Thymus (tissue), 11 donors: ENCODE results near the gene ERC1. TPM values are rescaled to one million over a fixed set of nuclear protein-coding genes. Genes with fewer than 3 reads are reported as not detected.

ENCODE experiments used
- DNase-seq, 9 donors: peaks; one replicate each; pipeline ENCODE4 v3.0.0-alpha.2; 2013; ENCODE audit warnings: low spot score in 9 of 9, low read depth in 6 of 9, missing footprints in 1 of 9
- H3K27ac ChIP-seq, 2 donors: one replicate each; pipeline ENCODE4 v1.5.1; 2013; ENCODE audit warnings: control low read depth in 1 of 2, low read depth in 1 of 2, low read length in 1 of 2, mild to moderate bottlenecking in 1 of 2, moderate library complexity in 1 of 2
- H3K27me3 ChIP-seq, 2 donors: one replicate each; pipeline ENCODE4 v1.5.1; 2013; ENCODE audit warnings: low read length in 1 of 2; ENCODE audit not compliant: control insufficient read depth in 2 of 2, insufficient read depth in 1 of 2
- H3K36me3 ChIP-seq, 2 donors: one replicate each; pipeline ENCODE4 v1.5.1; 2013; ENCODE audit warnings: low read length in 1 of 2, mild to moderate bottlenecking in 1 of 2, moderate library complexity in 1 of 2; ENCODE audit not compliant: control insufficient read depth in 2 of 2, insufficient read depth in 2 of 2
- H3K4me1 ChIP-seq, 2 donors: one replicate each; pipeline ENCODE4 v1.5.1; 2013; ENCODE audit warnings: low read length in 2 of 2; ENCODE audit not compliant: control insufficient read depth in 2 of 2, insufficient read depth in 2 of 2
- H3K4me3 ChIP-seq, 2 donors: one replicate each; pipeline ENCODE4 v1.5.1; 2013; ENCODE audit warnings: low read length in 2 of 2, control low read depth in 1 of 2, mild to moderate bottlenecking in 1 of 2
- H3K9me3 ChIP-seq, 2 donors: one replicate each; pipeline ENCODE4 v1.5.1; 2013; ENCODE audit warnings: low read length in 1 of 2, mild to moderate bottlenecking in 1 of 2; ENCODE audit not compliant: control insufficient read depth in 2 of 2, insufficient read depth in 1 of 2
- WGBS: extraction: QIAGEN DNeasy Blood & Tissue Kit; methylation state at CpG from one replicate; pipeline ENCODE4 v1.1.7; 2013; 5-methylcytosine and 5-hydroxymethylcytosine counted together
- polyA plus RNA-seq: library from polyadenylated mRNA; stranded (reverse); fragments of 200-250 nt; gene quantifications from one replicate; pipeline ENCODE4 v1.2.3, GENCODE V29; 2013
- total RNA-seq: library from RNA; stranded (reverse); fragments of 120-200 nt; gene quantifications from one replicate; pipeline ENCODE4 v1.2.4, GENCODE V29; 2013
- donor health status: healthy.

Gene ERC1
- total and polyA plus RNA-seq, 2 donors: 4.2 to 13.8 TPM

DNA sequence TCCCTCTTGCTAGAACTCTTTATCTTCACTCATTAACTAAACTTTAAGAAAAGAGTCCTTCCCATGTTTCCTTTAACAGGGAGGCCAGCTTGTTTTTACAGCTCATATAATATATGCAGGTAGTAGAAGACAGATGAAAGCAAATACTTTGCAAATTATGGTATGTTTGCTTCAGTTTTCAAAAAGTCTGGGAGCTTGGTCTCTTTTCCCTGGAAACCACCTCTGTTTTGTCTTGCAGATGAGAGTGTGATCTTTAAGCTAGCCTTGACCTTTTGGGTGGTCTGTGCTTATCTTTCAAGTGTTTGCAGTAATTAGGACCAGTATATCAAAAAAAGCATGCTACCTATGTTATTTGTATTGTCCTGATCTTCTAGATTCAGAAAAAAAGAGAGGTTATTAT is 62.7 kb downstream of the ERC1 start:
- Histone ChIP-seq H3K9me3 (no peaks in the 10 kb centered on the region), H3K27me3 (no peaks in the 10 kb centered on the region), H3K4me3 (no peak overlapping the region), H3K27ac (no peak overlapping the region), H3K4me1 (no peaks in the 10 kb centered on the region), H3K36me3 (no peaks in the 10 kb centered on the region)
- DNase-seq: no peak

DNA sequence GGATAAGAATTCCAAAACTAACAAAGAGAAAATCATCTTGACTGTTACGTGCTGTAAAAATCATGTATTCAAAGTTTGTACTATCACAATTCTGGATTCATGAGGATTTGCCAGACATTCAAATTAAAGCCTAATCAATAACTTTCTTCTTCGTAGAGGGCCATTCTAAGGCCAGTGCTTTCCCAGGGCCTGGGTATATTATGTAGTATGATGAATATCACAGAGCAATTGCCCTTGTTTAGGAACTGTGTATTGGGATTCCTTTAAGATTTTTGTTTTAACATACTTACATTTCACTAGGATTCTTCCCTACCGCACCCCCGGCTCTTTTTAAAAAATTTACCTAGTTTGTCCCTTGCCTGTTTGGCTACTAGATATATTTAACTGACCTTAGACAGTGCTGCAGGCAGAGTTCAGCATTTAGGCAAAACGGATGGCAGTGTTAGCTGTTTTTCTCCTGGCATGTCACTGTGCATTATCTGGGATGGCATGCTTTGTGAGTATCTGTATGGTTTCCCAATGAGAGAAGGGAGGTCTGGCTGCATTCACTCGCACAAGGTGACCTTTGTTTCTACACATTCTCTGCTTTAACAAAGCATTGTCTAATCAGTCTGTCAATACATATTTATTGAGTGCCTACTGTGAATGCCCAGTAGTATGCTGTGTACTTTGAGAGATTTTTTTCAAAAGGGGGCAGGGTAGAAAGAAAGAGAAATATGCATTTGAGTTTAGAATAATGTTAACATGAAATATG is 63.3 kb downstream of the ERC1 start:
- no peak for DNase-seq
- 97% methylated on average over 6 of the region's 6 CpGs for WGBS
- no peak overlapping the region for H3K27ac ChIP-seq
- H3K4me1 ChIP-seq: no peaks in the 10 kb centered on the region
- H3K36me3 ChIP-seq: no peaks in the 10 kb centered on the region
- no peaks in the 10 kb centered on the region for H3K9me3 ChIP-seq
- H3K4me3 ChIP-seq: no peak overlapping the region
- H3K27me3 ChIP-seq: no peaks in the 10 kb centered on the region

DNA sequence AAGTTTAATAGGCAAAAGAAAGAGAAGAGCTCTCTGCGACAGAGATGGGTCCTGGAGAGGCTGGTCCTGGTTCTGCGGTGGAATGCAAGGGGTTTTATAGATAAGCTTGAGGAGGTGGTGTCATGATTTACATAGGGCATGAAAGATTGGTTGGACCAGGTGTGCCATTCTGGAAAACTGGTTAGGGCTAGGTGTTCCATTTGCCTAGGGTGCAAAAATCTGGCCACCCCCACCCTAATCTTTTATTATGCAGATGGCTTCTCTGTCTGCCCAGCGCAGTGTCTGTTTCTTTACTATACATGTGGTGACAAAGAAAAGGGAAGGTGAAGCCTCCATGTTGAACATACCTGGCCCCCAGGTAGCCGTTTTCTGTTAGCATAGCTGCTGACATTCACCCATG is 65.4 kb downstream of the ERC1 start:
- Histone ChIP-seq H3K4me3 (no peak overlapping the region), H3K4me1 (no peaks in the 10 kb centered on the region), H3K9me3 (peaks cover 0 to 4% of the 10 kb centered on the region in 2 donors), H3K27me3 (no peaks in the 10 kb centered on the region), H3K27ac (no peak overlapping the region), H3K36me3 (no peaks in the 10 kb centered on the region)
- DNase-seq: no peak
- 99% methylated on average over 4 of the region's 4 CpGs for WGBS

DNA sequence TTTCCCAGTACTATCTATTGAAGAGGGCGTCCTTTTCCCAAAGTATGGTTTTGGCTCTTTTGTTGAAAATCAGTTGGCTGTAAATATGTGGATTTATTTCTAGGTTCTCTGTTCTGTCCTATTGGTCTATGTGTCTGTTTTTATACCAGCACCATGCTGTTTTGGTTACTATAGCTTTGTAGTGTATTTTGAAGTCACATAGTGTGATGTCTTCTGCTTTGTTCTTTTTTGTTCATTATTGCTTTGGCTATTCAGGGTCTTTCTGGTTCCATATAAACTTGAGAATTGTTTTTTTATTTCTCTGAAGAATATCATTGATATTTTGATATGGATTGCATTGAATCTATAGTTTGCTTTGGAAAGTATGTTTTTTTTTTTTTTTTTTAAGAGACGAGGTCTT is 67.4 kb downstream of the ERC1 start:
- H3K27me3 ChIP-seq: no peaks in the 10 kb centered on the region
- peaks cover 0 to 4% of the 10 kb centered on the region in 2 donors for H3K36me3 ChIP-seq
- 100% methylated on average over 2 of the region's 2 CpGs for WGBS
- H3K4me3 ChIP-seq: no peak overlapping the region
- peaks cover 0 to 10% of the 10 kb centered on the region in 2 donors for H3K9me3 ChIP-seq
- no peak overlapping the region for H3K27ac ChIP-seq
- H3K4me1 ChIP-seq: no peaks in the 10 kb centered on the region
- DNase-seq: no peak

DNA sequence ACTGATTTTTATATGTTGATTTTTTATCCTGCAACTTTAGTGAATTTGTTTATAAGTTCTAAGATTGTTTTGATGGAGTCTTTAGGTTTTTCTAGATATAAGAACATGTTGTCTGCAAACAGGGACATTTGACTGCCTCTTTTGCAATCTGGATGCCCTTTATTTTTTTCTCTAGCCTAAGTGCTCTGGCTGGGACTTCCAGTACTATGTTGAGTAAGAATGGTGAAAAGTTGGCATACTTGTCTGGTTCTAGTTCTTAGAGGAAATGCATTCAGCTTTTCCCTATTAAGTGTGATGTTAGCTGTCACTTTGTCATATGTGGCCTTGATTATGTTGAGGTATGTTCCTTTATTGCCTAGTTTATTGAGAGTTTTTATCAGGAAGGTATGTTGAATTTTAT is 68.1 kb downstream of the ERC1 start:
- Histone ChIP-seq H3K9me3 (peaks cover 0 to 12% of the 10 kb centered on the region in 2 donors), H3K4me3 (no peak overlapping the region), H3K27me3 (no peaks in the 10 kb centered on the region), H3K36me3 (peaks cover 0 to 4% of the 10 kb centered on the region in 2 donors), H3K4me1 (no peaks in the 10 kb centered on the region), H3K27ac (no peak overlapping the region)
- DNase-seq: no peak

DNA sequence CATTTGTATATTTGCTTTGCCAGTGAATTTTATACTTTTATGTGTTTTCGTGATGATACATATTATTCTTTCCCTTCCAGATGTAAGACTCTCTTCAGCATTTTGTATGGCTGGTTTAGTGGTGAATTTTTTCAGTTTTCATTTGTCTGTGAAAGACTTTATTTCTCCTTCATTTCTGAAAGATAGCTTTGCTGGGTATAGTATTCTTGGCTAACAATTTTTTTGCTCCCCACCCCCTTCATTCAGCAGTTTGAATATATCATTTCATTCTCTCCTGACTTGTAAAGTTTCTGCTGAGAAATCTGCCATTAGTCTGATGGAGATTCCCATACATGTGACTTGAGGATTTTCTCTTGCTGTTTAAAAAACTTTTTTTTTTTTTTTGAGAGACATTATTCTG is 72.8 kb downstream of the ERC1 start:
- Histone ChIP-seq H3K9me3 (peaks cover 0 to 16% of the 10 kb centered on the region in 2 donors), H3K27me3 (no peaks in the 10 kb centered on the region), H3K36me3 (peaks cover 0 to 4% of the 10 kb centered on the region in 2 donors), H3K4me3 (no peak overlapping the region), H3K4me1 (no peaks in the 10 kb centered on the region), H3K27ac (no peak overlapping the region)
- no peak for DNase-seq
- 98% methylated on average over 1 of the region's 1 CpG for WGBS

DNA sequence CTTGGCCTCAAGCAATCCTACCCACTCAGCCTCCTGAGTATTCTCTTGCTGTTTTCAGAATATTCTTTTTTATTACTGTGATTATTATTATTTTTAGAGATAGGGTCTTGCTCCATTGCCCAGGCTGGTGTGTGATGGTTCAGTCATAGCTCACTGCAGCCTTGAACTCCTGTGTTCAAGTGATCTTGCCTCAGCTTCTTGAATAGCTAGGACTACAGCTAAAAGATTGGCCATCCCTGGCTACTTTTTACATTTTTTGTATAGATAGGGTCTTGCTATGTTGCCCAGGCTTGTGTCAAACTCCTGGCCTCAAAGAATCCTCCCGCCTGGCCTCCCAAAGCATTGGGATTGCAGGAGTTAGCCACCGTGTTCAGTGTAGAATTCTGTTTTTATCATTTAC is 73.3 kb downstream of the ERC1 start:
- WGBS: over 99% methylated on average over 2 of the region's 2 CpGs
- no peak for DNase-seq
- no peak overlapping the region for H3K4me3 ChIP-seq

DNA sequence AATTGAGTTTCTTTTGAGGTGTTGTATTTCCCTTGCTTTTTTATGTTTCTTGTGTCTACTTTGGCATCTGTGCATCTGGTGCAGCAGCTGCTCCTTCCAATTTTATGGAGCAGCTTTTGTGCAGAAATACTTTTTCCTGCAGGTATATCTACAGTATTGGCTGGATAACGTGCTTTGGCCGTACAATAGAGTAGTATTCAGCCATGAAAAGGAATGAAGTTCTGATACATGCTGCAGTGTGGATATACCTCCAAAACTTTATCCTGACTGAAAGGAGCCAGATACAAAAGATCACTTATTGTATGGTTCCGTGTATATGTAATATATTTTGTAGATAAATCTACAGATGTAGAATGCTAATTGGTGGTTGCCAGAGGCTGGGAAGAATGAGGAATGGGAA is 74.6 kb downstream of the ERC1 start:
- no peaks in the 10 kb centered on the region for H3K27me3 ChIP-seq
- H3K9me3 ChIP-seq: peaks cover 0 to 15% of the 10 kb centered on the region in 2 donors
- over 99% methylated on average over 3 of the region's 3 CpGs for WGBS
- H3K4me3 ChIP-seq: no peak overlapping the region
- peaks cover 0 to 4% of the 10 kb centered on the region in 2 donors for H3K36me3 ChIP-seq
- no peak for DNase-seq
- no peaks in the 10 kb centered on the region for H3K4me1 ChIP-seq
- H3K27ac ChIP-seq: no peak overlapping the region

More for the DNA sequence above, 73.3 kb downstream of the ERC1 start:
- H3K4me1 ChIP-seq: no peaks in the 10 kb centered on the region
- H3K27me3 ChIP-seq: no peaks in the 10 kb centered on the region
- H3K36me3 ChIP-seq: peaks cover 0 to 4% of the 10 kb centered on the region in 2 donors
- peaks cover 0 to 16% of the 10 kb centered on the region in 2 donors for H3K9me3 ChIP-seq
- H3K27ac ChIP-seq: no peak overlapping the region

DNA sequence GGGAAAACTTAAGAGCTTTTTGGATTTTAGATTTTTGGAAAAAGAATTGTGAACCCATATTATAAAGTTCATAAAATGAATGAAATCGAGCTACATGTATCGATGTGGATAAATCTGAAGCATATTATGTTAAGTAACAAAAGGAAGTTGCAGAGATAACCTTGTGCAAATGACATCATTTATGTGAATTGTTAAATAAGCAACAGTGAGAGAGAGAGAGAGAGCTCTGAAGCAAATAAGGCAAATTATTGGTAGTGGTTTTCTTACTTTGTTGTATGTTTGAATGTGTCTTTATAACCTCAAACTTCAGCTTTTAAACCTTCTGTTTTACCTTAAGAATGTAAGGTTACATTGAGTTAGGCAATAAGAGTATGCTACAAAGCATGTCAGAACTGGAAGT is 78.8 kb downstream of the ERC1 start:
- no peak overlapping the region for H3K4me3 ChIP-seq
- no peak overlapping the region for H3K27ac ChIP-seq
- WGBS: 96% methylated on average over 2 of the region's 2 CpGs
- no peaks in the 10 kb centered on the region for H3K4me1 ChIP-seq
- H3K27me3 ChIP-seq: no peaks in the 10 kb centered on the region
- no peak for DNase-seq
- H3K36me3 ChIP-seq: no peaks in the 10 kb centered on the region
- no peaks in the 10 kb centered on the region for H3K9me3 ChIP-seq
